GM18868 (cell line): ENCODE results near the gene JARID2.

Experiments used
- ATAC-seq: cut with Tn5 transposase; IDR thresholded peaks from one replicate; pipeline ENCODE4 v1.9.1; 2021; ENCODE audit warnings: mild to moderate bottlenecking, moderate library complexity; ENCODE audit not compliant: unreplicated experiment

JARID2 gene

DNA sequence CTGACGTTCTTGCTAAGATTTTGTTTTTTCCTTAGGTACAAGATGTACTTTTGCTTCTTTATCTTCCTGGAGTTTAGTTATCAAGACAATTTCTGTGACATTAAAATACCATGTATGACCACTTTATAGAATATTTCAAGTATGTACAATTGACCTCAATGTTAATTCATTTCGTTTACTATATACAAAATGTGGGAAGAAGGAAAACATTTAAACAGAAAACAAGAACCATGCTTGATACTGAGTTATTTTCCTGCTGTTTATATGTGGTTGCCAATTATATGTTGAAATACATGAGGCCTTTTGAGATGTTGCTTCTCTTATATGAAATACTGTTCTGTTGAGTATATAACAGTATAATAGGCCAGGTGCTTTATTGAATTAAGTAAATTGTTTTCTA, 184.3 kb downstream of the JARID2 start:
- ATAC-seq, result no peak

DNA sequence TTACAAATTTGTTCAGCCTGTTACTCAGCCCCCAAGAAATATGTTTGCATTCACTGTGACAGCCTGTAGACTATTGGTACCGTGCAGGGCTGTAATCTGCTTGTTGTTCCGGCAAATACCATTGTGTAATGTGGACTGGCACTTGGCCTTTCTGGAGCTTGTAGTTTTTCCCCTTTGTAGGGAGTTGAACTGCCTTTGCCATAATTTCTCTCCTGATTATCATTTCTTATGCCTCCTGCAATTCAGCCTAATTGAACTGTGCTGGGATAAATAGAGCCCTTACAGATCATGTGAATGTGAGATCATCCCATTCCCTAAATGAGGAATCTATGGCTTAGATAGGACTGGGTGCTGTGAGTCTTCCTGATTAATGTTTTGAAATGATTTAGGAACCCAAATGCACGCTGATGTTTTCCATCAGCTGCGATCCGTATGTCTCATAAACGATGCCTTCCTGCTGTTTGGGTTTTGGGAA, 185.1 kb downstream of the JARID2 start:
- no peak for ATAC-seq

DNA sequence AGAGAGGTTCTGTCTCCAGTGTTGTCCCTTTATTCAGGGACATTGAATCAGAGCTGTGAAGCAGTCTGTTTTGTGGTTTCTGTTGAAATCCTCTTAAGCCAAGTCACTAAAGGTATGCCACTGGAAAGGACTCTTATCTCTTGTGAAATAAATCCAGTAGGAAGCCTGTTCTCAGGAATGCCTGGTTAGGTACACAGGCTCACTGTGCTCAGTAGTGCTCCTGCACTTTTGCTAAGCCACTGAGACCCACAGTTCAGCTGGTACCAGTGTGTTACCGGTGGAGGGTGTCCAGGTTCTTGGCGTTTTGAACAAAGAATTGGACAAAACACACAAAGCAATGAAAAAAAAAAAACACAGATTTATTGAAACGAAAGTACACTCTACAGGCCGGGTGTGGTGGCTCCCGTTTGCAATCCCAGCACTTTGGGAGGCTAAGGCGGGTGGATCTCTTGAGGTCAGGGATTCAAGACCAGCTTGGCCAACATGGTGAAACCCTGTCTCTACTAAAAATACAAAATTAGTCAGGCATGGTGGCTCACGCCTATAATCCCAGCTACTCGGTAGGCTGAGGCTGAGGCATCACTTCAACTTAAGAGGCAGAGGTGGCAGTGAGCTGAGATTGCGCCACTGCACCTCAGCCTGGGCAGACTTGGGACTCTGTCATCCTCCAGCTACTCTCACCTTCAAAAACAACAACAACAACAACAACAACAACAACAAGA, 186.1 kb downstream of the JARID2 start:
- ATAC-seq, result no peak

DNA sequence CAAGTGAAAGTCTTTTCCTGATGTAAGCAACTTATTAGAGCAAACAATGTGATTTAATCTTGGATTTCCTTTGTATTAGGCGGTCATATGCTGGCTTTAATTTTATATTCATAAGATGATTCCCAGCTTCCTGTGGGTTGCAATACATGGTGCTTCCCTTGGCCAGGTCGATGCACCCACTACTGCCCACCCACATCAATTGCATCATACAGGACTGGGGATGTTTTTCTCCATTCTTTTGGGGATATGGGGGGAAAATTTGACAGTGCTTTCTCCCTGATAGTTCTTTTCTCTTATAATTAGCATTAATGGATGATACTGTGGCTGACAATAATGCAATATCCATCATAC, 187.6 kb downstream of the JARID2 start:
- no peak for ATAC-seq

DNA sequence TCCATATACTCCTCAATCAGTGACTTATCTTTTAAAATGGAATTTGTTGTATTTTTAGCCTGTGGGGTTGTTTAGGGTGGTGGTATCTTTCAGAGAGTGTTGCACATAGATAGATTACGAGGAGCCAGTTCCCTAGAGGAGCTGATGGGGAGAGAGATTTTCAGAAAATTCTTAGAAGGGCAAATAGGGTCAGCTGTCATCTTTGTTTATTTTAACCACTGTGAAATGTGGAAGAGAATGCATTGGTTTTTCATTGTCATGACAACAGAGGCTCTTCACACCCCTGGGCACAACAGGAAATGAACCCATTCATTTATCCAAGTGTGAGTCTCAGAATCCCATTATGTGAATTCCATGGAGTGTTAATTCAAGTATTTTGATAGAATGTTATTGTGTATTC, 188.4 kb downstream of the JARID2 start:
- ATAC-seq, result no peak

DNA sequence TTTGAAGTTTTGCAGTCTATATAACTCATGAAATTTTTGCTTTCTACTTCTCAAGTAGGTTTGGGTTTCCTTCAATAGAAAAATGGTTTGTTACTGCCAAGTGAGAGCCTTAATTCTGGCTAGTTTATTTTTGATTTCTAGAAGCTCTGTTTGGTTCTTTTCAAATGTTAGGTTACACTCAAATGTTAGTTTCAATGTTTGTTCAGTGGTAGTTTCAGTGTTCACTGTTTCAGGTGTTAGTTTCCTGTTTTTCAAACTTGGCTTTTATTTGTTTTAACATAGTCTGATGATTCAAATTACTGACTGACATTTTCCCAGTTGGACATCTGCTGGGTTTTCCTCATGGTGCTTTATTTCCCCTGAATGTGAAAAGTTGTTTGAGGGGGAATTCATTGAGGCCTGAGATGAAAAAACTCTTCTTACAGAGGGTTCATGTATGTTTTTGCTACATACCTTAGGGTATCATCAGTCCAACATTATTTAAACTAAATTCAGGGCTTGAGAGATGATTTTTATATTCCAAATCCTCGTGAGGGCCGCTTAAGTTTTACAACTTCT, 189.0 kb downstream of the JARID2 start:
- peak; percentile 47 for ATAC-seq

DNA sequence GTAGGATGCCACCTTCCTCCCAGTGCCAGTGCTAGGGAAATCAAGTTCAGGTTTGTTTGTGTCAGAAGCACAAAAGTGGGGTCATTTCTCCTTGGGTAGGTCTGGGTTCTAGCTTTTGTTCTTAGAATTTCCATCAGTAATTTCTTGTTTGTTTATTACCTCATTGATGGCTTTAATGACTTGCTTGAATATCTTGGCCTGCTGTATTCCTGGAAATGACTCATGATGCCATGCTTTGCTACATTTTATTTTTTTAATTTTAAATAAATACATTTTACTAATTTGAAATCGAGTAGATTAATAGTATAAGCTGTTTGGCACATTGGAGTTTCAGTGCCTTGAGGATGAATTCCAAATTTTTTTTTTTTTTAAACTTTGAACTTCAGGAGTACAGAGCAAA, 189.6 kb downstream of the JARID2 start:
- no peak for ATAC-seq

DNA sequence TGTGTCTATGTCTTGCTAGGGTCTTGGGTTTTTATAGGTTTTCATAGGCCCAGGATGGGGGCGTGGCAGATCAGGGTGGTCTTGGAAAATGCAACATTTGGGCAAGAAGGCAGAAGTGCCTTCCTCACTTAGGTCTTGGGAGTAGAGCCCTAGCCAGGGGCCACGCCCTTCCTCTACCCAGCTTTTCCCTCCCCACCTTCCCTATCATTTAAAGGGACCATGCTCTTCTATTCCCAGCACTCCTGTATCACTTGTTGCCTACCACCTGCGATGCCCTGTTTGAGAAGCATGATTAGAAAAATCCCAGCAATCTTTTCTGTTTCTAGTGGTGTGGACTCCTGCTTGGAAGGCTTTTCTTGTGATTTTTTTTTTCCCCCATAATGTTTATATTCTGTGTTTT, 190.6 kb downstream of the JARID2 start:
- no peak for ATAC-seq

DNA sequence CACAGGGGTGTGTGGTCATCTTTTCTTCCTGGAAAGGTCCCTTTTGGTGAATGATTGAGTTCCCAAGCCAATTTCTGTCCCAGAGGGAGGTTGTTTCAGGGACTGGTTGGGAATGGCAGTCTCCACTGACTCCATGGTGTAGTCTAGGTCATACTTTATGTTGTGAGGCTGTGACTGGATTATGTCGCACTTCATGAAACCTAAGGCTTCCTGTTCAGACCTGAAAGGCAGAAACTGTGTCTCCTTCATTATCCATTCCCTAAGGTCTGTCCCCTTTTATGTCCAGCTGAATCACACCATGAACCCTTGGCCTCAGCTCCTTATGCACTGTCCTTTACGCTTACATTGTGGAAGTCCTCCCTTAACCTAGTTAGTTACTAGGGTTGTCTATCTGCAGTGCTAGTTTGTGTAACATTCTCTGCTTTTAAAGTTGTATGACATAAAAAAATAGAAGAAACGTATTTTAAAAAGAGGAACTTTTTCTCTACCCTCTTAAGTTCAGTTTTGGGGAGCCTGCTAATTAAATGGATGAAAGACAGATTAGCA, 191.3 kb downstream of the JARID2 start:
- ATAC-seq, result no peak

DNA sequence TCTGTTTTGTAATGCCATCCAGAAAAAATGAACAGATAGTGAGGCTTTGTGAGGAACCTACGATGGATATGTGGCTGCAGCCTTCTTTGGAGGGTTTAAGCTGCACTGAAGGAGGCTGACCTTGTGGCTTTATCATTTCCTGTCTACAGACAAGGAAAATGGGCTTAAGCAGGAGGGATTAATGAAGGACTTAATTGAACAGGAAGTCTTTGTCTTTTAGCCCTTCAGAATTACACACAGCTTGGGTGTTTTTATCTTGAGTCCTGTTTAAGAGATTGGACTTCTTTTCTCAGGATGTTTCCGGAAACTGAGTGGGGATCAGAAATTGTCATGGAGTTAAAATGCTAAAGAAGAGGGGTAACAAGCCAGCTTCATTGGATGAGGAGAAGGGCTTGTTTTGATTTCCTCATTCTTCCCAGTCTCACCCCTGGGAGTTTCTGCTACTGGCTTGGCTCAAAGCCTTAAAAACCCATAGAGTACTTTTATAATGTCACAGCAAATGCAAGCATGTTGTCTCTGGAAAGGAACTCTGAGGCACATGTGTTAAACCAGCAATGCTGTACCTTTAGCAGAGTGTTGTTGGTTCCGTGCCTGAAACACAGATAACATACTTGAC, 193.6 kb downstream of the JARID2 start:
- ATAC-seq, result no peak

DNA sequence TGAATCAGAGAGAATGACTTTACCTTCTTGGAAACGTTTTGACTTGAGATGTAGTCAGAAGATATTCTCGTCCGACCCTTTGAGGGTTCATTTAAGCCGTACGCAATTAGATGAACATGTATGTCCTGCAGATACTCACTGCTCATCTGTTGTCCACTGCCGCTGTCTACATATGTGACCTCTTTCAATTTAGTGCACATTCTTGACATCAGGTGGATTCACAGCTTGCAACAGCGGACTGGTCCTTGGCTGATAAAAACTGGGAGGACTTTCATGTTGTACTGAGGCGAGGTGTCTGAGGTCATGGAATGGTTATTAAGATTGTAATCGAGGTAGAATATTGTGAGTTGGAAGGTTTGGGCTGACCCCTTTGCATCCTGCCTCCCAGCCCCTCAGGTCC, 194.2 kb downstream of the JARID2 start:
- no peak for ATAC-seq

DNA sequence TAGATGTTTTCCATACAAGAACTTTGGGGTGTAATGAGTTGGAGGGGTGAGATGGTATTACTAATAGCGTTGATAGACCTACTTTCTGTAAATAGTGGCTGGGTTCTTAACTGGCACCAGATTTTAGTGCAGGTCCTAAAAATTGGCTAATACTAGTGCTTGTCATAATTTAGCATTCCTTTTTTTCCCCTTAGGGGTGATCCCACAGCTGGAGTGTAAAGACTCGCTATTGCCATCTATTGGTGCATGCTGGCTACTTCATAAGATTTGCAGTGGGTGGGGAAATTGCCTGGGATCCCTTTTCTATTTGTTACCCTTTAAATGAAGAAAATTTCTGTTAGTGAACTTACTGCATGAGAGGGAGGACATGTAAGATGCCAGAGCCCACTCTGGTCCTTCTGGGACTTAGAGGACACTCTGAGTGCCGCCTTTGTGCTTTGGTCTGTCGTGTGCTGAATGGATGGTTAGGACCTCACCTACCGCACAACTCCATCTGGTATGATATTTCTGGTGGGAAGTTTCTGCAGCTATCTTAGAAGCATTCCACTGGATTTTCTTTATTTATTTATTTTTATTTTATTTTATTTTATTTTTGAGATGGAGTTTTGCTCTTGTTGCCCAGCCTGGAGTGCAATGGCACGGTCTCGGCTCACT, 195.5 kb downstream of the JARID2 start:
- ATAC-seq, result no peak

DNA sequence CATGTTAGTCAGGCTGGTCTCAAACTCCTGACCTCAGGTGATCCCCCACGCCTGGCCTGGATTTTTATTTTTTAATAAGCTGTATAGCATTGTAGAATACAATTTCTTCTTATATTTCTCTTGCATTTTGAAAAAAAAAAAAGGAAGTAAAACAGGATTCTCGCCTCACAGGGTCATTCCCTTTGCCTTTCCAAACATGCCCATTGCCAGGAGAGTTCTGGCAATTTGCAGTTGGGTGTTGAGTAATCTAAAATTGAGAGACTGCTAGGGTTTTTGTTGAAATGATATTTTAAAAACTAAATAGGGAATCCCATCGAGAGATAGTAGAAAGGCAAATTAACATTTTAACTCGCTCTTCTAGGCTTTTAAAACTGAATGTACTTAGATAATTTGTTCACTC, 196.1 kb downstream of the JARID2 start:
- no peak for ATAC-seq

DNA sequence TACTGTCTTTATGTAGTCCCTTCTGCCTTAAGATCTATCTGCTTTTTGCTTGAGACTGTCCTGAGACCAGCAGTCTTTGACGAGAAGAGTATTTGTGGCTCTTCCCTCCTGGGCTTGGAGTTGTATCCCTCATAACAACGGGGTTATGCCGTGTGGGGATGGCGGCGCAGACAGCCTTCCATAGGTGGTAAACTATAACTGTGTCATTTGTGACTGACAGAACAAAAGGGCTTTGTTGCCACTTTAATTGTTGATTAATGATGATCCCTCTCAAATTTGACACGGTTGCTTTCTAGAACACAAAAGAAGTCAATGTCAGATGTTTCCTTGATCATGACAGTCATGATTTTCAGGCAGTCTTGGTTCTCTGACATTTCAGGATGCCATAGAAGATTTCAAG, 196.6 kb downstream of the JARID2 start:
- ATAC-seq, result no peak

DNA sequence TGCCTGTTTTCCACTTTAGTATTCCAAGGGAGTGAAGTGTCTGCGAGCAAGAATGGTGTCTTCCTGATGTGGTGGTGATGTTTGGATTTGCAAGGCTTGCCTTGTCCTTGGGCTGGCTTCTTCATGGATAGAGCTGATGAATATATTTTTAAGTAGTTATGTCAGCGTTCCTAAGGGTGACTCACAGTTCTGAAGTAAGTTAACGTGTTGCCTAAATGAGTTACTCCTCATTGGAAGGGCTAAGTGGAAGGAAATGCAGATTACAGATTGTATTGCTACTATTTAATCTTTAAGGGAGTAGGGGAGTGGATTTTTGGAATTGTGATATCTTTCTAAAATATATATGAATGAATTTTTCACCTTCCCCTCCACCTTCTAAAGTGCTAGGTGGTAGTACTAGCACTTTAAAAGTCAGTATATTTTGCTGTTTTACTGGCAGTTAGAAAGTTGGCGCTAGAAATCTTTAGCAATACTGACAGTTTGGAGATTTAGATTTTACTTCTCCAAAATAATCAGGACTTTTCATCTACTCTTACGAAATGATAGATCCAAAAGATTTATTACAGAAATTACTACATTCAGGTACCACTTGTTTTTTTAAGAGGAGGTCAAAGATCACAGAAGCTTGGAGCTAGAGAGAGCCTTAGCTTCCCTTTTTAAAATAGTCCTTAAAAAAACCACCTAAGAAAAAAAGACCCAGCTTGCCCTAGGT, 197.4 kb downstream of the JARID2 start:
- ATAC-seq, result no peak

DNA sequence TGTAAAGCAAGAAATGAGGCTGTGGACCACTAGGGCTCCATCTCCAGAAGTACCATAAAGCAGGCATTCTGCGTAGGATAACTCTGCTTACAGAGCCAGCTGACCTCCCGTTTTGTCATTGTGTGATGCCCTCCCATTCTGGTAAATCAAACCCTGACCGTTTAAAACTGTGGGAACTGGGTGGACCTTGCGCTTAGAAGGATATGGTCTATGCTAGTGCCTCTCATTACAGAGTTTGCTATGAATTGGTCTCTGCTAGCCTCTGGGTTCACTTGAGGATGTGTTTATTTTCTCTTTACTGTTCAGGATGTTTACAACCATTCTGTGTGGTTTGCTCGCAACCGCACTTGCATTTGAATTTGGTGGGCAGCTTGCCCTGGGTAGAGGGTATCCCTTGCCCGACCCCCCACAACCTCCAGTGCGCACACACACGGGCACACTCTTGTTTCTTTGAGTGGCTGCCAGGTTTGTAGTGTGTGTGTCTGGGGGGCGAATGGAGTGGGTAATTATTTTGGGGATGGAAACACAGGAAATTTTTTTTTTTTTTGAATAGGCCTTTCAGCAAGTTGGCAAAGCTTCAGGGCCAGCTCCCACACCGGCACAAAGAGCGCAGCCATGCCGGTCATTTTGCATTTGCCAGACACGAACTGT, 198.3 kb downstream of the JARID2 start:
- no peak for ATAC-seq

DNA sequence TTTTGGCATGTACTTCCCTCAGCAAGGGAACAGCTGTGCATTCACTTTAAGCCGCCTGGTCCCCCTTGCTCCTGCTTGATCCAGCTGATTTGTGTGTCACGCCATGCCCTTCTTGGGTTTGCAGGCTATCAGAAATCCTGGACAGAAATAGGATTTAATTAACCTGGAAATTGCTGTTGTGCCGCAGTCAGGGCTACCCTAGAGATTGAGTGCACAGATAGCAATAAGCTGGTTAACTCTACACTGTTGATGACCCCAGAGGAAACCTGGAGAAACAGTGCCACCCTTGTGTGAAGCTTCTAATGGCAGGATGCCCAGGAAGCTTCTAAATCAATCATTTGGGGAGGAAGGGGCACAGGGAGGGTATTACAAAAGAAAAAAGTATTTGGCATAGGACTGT, 199.0 kb downstream of the JARID2 start:
- ATAC-seq, result no peak

DNA sequence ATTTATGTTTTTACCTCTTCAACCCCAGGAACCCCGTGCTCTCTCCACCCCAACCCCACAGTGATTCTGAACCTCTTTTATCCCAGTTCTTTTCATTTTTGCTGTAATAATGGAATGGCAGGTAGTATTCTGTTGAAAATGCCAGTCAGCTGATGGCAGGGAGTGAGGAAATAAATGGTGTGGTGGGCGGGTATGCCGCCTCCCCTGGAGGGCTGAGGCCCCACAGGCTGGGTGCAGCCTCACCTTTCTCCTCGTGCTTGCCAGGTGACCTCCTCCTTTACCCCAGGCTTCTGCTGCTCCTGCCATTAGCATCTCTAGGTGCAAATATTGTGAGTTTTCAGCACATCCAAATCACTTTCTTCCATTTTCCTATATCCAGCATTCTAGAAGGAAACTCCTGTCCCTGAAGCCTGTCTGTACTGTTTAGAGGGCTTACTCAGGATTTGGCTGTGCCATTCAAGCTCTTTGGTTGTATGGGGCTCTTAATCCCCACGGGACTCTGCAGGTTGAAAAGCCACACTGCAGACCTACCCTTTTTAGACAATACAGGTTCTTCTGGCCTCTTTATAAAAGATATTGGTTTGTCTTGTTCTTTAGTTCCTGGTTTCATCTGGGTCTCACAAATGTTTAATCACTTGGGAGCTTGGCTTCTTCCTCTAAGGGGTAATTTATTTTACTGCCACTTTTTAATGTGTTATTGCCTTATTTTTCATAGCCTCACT, 201.8 kb downstream of the JARID2 start:
- ATAC-seq, result no peak

DNA sequence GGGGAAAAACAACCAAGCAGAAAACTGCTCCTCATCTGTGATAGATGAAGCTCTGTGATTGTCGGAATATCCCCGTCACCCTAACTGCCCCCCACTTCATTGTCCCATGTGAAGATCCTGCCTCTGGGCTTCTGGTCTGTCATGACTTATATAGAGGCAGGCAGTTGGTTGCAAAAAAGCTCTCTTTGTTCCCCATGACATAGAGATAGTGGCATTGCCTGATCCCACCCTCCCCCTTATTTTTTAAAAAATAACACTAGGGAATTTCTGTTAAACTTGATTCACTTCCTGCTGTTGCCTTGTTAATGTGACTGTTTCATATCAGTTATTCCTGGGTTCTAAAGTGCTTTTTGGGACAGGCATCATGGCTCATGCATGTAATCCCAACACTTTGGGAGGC, 203.1 kb downstream of the JARID2 start:
- ATAC-seq, result no peak

DNA sequence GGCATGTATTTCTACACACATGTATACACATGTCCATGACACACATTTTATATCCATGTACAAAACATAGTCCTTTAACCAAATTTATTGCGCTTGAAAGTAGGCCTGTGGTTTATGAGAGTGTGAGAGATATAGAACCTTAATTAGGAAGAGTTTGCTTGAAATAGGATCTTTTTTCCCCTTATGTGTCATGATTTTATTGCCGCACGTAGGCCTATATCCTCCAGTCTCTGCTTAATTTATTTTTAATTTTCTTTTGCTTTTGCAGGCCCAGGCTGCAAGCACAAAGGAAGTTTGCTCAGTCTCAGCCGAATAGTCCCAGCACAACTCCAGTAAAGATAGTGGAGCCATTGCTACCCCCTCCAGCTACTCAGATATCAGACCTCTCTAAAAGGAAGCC, 205.9 kb downstream of the JARID2 start:
- ATAC-seq, result no peak
